K562 (cell line): ENCODE results near the gene NSRP1.
A peak's percentile ranks its signal among the peaks of the same experiment; 100 is the strongest.

Experiments
- CHD2 ChIP-seq: IDR thresholded peaks from 2 replicates; pipeline ENCODE4 v1.6.1; 2011; ENCODE audit warnings: low read depth, low read length
- CREB1 ChIP-seq, 2 experiments: sonication (generic) in 1 of 2; formaldehyde crosslinking in 1 of 2; IDR thresholded peaks; 2 replicates each; pipeline versions ENCODE4 v1.6.1 to v1.8.0; 2012 to 2022; ENCODE audit warnings: inconsistent platforms in 1 of 2, mild to moderate bottlenecking in 1 of 2, missing genetic modification reagents in 1 of 2, moderate library complexity in 1 of 2
- ESRRA ChIP-seq: fragments of 450-650 bp; IDR thresholded peaks from 2 replicates; pipeline ENCODE4 v1.6.1; 2014; ENCODE audit warnings: low read depth, mild to moderate bottlenecking, moderate library complexity, borderline replicate concordance
- FOXK2 ChIP-seq, 2 experiments: fragments of 450-650 bp; IDR thresholded peaks in 1 of 2; conservative IDR thresholded peaks in 1 of 2; 2 replicates each; pipeline ENCODE4 v1.6.1; 2016; ENCODE audit warnings: low read depth in 2 of 2, mild to moderate bottlenecking in 1 of 2
- FOXP1 ChIP-seq: sonication (generic); formaldehyde crosslinking; IDR thresholded peaks from 2 replicates; pipeline ENCODE4 v1.8.0; 2022; ENCODE audit warnings: mild to moderate bottlenecking, missing genetic modification reagents
- GABPB1 ChIP-seq: sonication (generic); formaldehyde crosslinking; IDR thresholded peaks from 2 replicates; pipeline ENCODE4 v1.8.0; 2022; ENCODE audit warnings: mild to moderate bottlenecking, missing genetic modification reagents
- NFXL1 ChIP-seq: fragments of 450-650 bp; formaldehyde crosslinking; IDR thresholded peaks from 2 replicates; pipeline ENCODE4 v1.4.0; 2021; ENCODE audit warnings: mild to moderate bottlenecking
- POLR2A ChIP-seq: fragments of 450-650 bp; conservative IDR thresholded peaks from 2 replicates; pipeline ENCODE4 v1.6.1; 2016
- POLR2AphosphoS5 ChIP-seq: IDR thresholded peaks from 2 replicates; pipeline ENCODE4 v1.6.1; 2011; ENCODE audit warnings: mild to moderate bottlenecking, low read depth, low read length, moderate library complexity; ENCODE audit not compliant: control insufficient read depth, insufficient read depth
- SFPQ ChIP-seq: fragments of 200-400 bp; formaldehyde crosslinking; IDR thresholded peaks from 2 replicates; pipeline ENCODE4 v1.6.1; 2017; ENCODE audit warnings: mild to moderate bottlenecking, low read depth, low read length, moderate library complexity
- ZFX ChIP-seq: sonication (generic); formaldehyde crosslinking; IDR thresholded peaks from 2 replicates; pipeline ENCODE4 v1.8.0; 2022; ENCODE audit warnings: mild to moderate bottlenecking, missing genetic modification reagents, moderate library complexity
- TF ChIP-seq, protein P1 (sequence below), 2 experiments: IDR thresholded peaks; 2 replicates each; pipeline ENCODE4 v1.6.1; 2012; ENCODE audit warnings: improper control_type of control experiment in 2 of 2, low read depth in 2 of 2, low read length in 2 of 2, borderline replicate concordance in 1 of 2

DNA sequence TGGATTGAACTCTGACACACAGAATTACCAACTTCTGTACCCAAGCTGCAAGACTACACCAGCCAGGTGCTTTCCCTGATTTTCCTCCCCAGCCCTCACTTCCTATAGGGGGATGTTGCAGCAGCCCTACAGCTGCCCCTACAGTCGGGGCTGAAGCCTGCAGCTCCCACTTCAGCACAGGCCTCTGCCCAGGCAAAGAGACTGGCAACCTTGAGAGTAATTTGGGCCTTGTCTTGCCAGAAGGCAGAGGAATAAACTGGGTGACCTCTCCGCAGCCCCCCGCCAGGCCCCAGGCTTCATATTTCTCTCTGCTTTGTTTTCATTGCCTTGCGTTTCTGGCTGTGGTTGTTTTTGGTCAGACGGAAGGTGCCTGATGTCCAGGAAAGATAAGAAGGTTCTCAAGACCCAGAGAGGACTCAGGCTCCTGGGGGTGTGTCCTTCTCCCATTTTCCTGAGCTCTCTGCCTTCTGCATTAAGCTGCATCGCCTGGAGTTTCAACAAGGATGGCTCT is 86.9 kb downstream of the NSRP1 start:
- TF ChIP-seq POLR2A (no peak), CHD2 (no peak), SFPQ (no peak), ZFX (CRISPR knock-in tag) (no peak), FOXK2 (conservative IDR thresholded peaks at IDR 0.05 in 1 of 2, IDR thresholded peaks at IDR 0.05 in 1 of 2; ENCODE audit: low read depth in 2 of 2) (0 out of 4 replicates have a peak, but pooled peaks of 1 of the 2 experiments have one; percentile 64), ESRRA (no peak), POLR2AphosphoS5 (no peak), GABPB1 (CRISPR knock-in tag) (no peak), FOXP1 (CRISPR knock-in tag) (no peak), NFXL1 (no peak), CREB1 (IDR thresholded peaks at IDR 0.05) (no peak), CREB1 (CRISPR knock-in tag; IDR thresholded peaks at IDR 0.05) (no peak)
- TF ChIP-seq, protein P1, sequence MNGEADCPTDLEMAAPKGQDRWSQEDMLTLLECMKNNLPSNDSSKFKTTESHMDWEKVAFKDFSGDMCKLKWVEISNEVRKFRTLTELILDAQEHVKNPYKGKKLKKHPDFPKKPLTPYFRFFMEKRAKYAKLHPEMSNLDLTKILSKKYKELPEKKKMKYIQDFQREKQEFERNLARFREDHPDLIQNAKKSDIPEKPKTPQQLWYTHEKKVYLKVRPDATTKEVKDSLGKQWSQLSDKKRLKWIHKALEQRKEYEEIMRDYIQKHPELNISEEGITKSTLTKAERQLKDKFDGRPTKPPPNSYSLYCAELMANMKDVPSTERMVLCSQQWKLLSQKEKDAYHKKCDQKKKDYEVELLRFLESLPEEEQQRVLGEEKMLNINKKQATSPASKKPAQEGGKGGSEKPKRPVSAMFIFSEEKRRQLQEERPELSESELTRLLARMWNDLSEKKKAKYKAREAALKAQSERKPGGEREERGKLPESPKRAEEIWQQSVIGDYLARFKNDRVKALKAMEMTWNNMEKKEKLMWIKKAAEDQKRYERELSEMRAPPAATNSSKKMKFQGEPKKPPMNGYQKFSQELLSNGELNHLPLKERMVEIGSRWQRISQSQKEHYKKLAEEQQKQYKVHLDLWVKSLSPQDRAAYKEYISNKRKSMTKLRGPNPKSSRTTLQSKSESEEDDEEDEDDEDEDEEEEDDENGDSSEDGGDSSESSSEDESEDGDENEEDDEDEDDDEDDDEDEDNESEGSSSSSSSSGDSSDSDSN (IDR thresholded peaks at IDR 0.05; ENCODE audit: borderline replicate concordance in 1 of 2, low read depth in 2 of 2, low read length in 2 of 2), result no peak
